Right lobe of liver (tissue), 6 donors: ENCODE measurements around the gene PRKAG2. TPM values are rescaled to one million over a fixed set of nuclear protein-coding genes. Genes with fewer than 3 reads are reported as not detected.

Experiments
- ATAC-seq, 4 donors: fragments of 200-7000 bp; cut with Tn5 transposase; one replicate each; pipeline ENCODE4 v1.9.1; 2020; ENCODE audit warnings: mild to moderate bottlenecking in 4 of 4, moderate library complexity in 4 of 4
- DNase-seq, 3 donors: peaks; one replicate each; pipeline ENCODE4 v3.0.0-alpha.2; 2020
- H3K27ac ChIP-seq, 3 donors: fragments of 200-600 bp; one replicate each; pipeline ENCODE4 v1.8.0; 2022
- H3K27me3 ChIP-seq, 2 donors: fragments of 200-600 bp; one replicate each; pipeline ENCODE4 v1.8.0; 2022
- H3K36me3 ChIP-seq, 4 donors: fragments of 200-600 bp; sonication (generic) in 1 of 4; one replicate each; pipeline versions ENCODE4 v1.5.1 to v1.8.0; 2017 to 2022; ENCODE audit warnings: control low read depth in 1 of 4
- H3K4me1 ChIP-seq, 4 donors: fragments of 200-600 bp; sonication (generic) in 1 of 4; one replicate each; pipeline versions ENCODE4 v1.5.1 to v1.8.0; 2017 to 2022; ENCODE audit warnings: control low read depth in 1 of 4
- H3K4me3 ChIP-seq, 3 donors: fragments of 200-600 bp; one replicate each; pipeline ENCODE4 v1.8.0; 2022
- H3K9me3 ChIP-seq, 4 donors: fragments of 200-600 bp; sonication (generic) in 1 of 4; one replicate each; pipeline versions ENCODE4 v1.5.1 to v1.8.0; 2017 to 2022; ENCODE audit warnings: control low read depth in 1 of 4
- CTCF ChIP-seq, 4 donors: fragments of 200-600 bp in 3 of 4; fragments of 450-650 bp in 1 of 4; IDR thresholded peaks; one replicate each; pipeline versions ENCODE4 v1.5.1 to v1.8.0; 2016 to 2022; ENCODE audit warnings: antibody characterized with exemption in 4 of 4, mild to moderate bottlenecking in 2 of 4
- POLR2A ChIP-seq: fragments of 450-650 bp; IDR thresholded peaks from one replicate; pipeline ENCODE4 v1.6.1; 2017; ENCODE audit warnings: antibody characterized with exemption, mild to moderate bottlenecking
- WGBS: methylation state at CpG from one replicate; pipeline ENCODE4 v1.1.6; 2018; ENCODE audit warnings: low coverage, low lambda C conversion rate; ENCODE audit not compliant: insufficient coverage; ENCODE audit errors: missing lambda C conversion rate; 5-methylcytosine and 5-hydroxymethylcytosine counted together
- intact Hi-C, 2 donors: fragments of 100-400 bp; cut with DNase I; formaldehyde crosslinking; loops; one replicate each; pipeline versions ENCODE4 v1.11.2 to v1.14.1; 2022
- total RNA-seq, 6 experiments: library from RNA; depleted of rRNA in 2 of 6; stranded (reverse); fragments of >200 nt in 2 of 6; fragmentation: NEBNext Ultra II Directional in 3 of 6; extraction: Animal tissue kit (Norgen Biotek cat#: 25700) in 3 of 6; gene quantifications; one replicate each; pipeline versions ENCODE4 v1.1.0 to v1.2.4, GENCODE V29; 2016 to 2023
- donor health status: DM: no; HTN: yes; CAD: no.
- donor health status: DM: no; HTN: no; CAD: no.
- donor health status: DM: no; HTN: no; CAD: no.
- donor health status: DM: no; HTN: yes; CAD: no.
- donor health status: DM: no; HTN: yes; CAD: no.

The PRKAG2 gene
- total RNA-seq, 6 experiments from 2014 or later = 20.6 to 63.6 (median 29.5) TPM

- TF ChIP-seq POLR2A (no peak), CTCF (IDR thresholded peaks at IDR 0.05) (no peak)
- no peaks in the 10 kb centered on the region for H3K9me3 ChIP-seq
- H3K4me1 ChIP-seq = peaks cover 0 to 19% (median 3%) of the 10 kb centered on the region in 4 donors
- DNase-seq (no peak), ATAC-seq (no peak)
- peak overlapping the region in 1 of 3 donors; percentile 8 for H3K27ac ChIP-seq
- H3K36me3 ChIP-seq = no peaks in the 10 kb centered on the region
- no peaks in the 10 kb centered on the region for H3K27me3 ChIP-seq
- intact Hi-C loops = no loop called here
- no peak overlapping the region for H3K4me3 ChIP-seq
- 38% methylated on average over 3 of the region's 5 CpGs for WGBS
These were observed 155.2 kb downstream of the PRKAG2 start for GRCh38 chr7:151721694-151722093.

- DNase-seq = no peak
- ATAC-seq = no peak
- Histone ChIP-seq H3K36me3 (no peaks in the 10 kb centered on the region), H3K4me3 (no peak overlapping the region), H3K27ac (peak overlapping the region in 1 of 3 donors; percentile 8), H3K4me1 (peaks cover 0 to 24% (median 6%) of the 10 kb centered on the region in 4 donors), H3K9me3 (no peaks in the 10 kb centered on the region), H3K27me3 (no peaks in the 10 kb centered on the region)
- TF ChIP-seq POLR2A = no peak
- TF ChIP-seq CTCF (IDR thresholded peaks at IDR 0.05) = no peak
- intact Hi-C loops = no loop called here
- 87% methylated on average over 5 of the region's 11 CpGs for WGBS
These were observed 155.7 kb downstream of the PRKAG2 start for GRCh38 chr7:151721236-151721635.

- intact Hi-C loops = no loop called here
- Histone ChIP-seq H3K4me1 (peaks cover 0 to 32% (median 10%) of the 10 kb centered on the region in 4 donors), H3K9me3 (no peaks in the 10 kb centered on the region), H3K36me3 (no peaks in the 10 kb centered on the region), H3K27me3 (no peaks in the 10 kb centered on the region), H3K27ac (no peak overlapping the region), H3K4me3 (no peak overlapping the region)
- ATAC-seq (no peak), DNase-seq (no peak)
- TF ChIP-seq CTCF (IDR thresholded peaks at IDR 0.05) = no peak
- TF ChIP-seq POLR2A = no peak
- WGBS = 75% methylated on average over 4 of the region's 5 CpGs
These were observed 156.6 kb downstream of the PRKAG2 start for GRCh38 chr7:151720280-151720679.

GRCh38 chr7:151719897-151720242 is 157.0 kb downstream of the PRKAG2 start:
- Histone ChIP-seq H3K4me1 (peaks cover 0 to 32% (median 11%) of the 10 kb centered on the region in 4 donors), H3K27ac (peak overlapping the region in 1 of 3 donors; percentile 5), H3K36me3 (no peaks in the 10 kb centered on the region), H3K27me3 (no peaks in the 10 kb centered on the region), H3K4me3 (no peak overlapping the region), H3K9me3 (no peaks in the 10 kb centered on the region)
- TF ChIP-seq CTCF (IDR thresholded peaks at IDR 0.05) (no peak), POLR2A (no peak)
- no peak for DNase-seq
- WGBS = no CpG with 5 or more reads among the region's 2 CpGs
- intact Hi-C loops = no loop called here
- ATAC-seq = no peak
